Muscle of back (tissue), 11 donors: Measurements from ENCODE around the gene TRPM8. TPM values are rescaled to one million over a fixed set of nuclear protein-coding genes. Genes with fewer than 3 reads are reported as not detected.
A peak's percentile ranks its signal among the peaks of the same experiment; 100 is the strongest.
"Not testable (repeated sequence)": the region's sequence is repeated elsewhere in the genome, so short reads cannot be mapped to it uniquely, and the experiment has no call there.

Experiments
- DNase-seq, 3 donors: peaks; one replicate each; pipeline versions ENCODE4 v3.0.0 to v3.0.0-alpha.2; 2013
- polyA plus RNA-seq, 10 donors: library from polyadenylated mRNA; unstranded; fragments of 120-200 nt; gene quantifications; one replicate each; pipeline ENCODE4 v1.2.1, GENCODE V29; 2013; ENCODE audit not compliant: insufficient read length in 10 of 10

Gene TRPM8
- polyA plus RNA-seq, 10 donors = 0.13 to 0.26 (median 0.21) TPM; not detected in 7

GRCh38 chr2:233936089-233936488 lies 18.9 kb downstream of the TRPM8 start:
- no peak for DNase-seq

GRCh38 chr2:233938676-233939370 lies 21.6 kb downstream of the TRPM8 start:
- peak in 2 of 3 donors; percentile 1 to 4 for DNase-seq

GRCh38 chr2:233940376-233941276 lies 23.5 kb downstream of the TRPM8 start:
- no peak for DNase-seq

- DNase-seq = no peak
Observed at GRCh38 chr2:233942731-233943130, 25.6 kb downstream of the TRPM8 start.

GRCh38 chr2:233944269-233944668 lies 27.1 kb downstream of the TRPM8 start:
- no peak for DNase-seq

GRCh38 chr2:233944722-233945121 lies 27.5 kb downstream of the TRPM8 start:
- no peak for DNase-seq

GRCh38 chr2:233945146-233945545 lies 28.0 kb downstream of the TRPM8 start:
- DNase-seq = no peak

- DNase-seq = no peak
Observed at GRCh38 chr2:233950078-233950825, 33.1 kb downstream of the TRPM8 start.

GRCh38 chr2:233952335-233952734 lies 35.2 kb downstream of the TRPM8 start:
- DNase-seq = no peak

GRCh38 chr2:233953087-233953801 lies 36.1 kb downstream of the TRPM8 start:
- DNase-seq = no peak

GRCh38 chr2:233960203-233960602 lies 43.0 kb downstream of the TRPM8 start:
- no peak for DNase-seq

- DNase-seq = no peak
Observed at GRCh38 chr2:233961905-233962304, 44.7 kb downstream of the TRPM8 start.

GRCh38 chr2:233964581-233964980 lies 47.4 kb downstream of the TRPM8 start:
- no peak for DNase-seq

- DNase-seq = no peak
Observed at GRCh38 chr2:233965032-233965603, 47.9 kb downstream of the TRPM8 start.

- not testable (repeated sequence) for DNase-seq
Observed at GRCh38 chr2:233965646-233966045, 48.5 kb downstream of the TRPM8 start.

GRCh38 chr2:233966388-233966787 lies 49.2 kb downstream of the TRPM8 start:
- DNase-seq = peak in 2 of 3 donors; percentile 18 to 28

GRCh38 chr2:233967164-233967563 lies 50.0 kb downstream of the TRPM8 start:
- DNase-seq = no peak

GRCh38 chr2:233968556-233968955 lies 51.4 kb downstream of the TRPM8 start:
- DNase-seq = no peak

GRCh38 chr2:233972460-233972859 lies 55.3 kb downstream of the TRPM8 start:
- not testable (repeated sequence) for DNase-seq

- DNase-seq = peak in 1 of 3 donors; percentile 4
Observed at GRCh38 chr2:233972941-233973575, 55.9 kb downstream of the TRPM8 start.

- peak in 1 of 3 donors; percentile 7 for DNase-seq
Observed at GRCh38 chr2:233973786-233974185, 56.6 kb downstream of the TRPM8 start.
